Adrenal gland (tissue), 5 donors: ENCODE data around the gene GSTM4.

Source experiments
- POLR2A ChIP-seq, 2 donors: fragments of 450-650 bp; IDR thresholded peaks; one replicate each; pipeline ENCODE4 v1.6.1; 2017; ENCODE audit warnings: antibody characterized with exemption in 2 of 2, mild to moderate bottlenecking in 2 of 2, moderate library complexity in 1 of 2
- TF ChIP-seq, protein P1 (sequence below), 6 experiments: fragments of 450-650 bp in 4 of 6; fragments of 200-600 bp in 2 of 6; sonication (generic) in 1 of 6; IDR thresholded peaks; 1 replicate in 5 of 6; 2 replicates in 1 of 6; pipeline versions ENCODE4 v1.5.1 to v1.8.0; 2016 to 2021; ENCODE audit warnings: antibody characterized with exemption in 6 of 6, mild to moderate bottlenecking in 2 of 6, moderate library complexity in 1 of 6
- donor health status: DM: no; HTN: no; CAD: no.

- TF ChIP-seq, protein P1, sequence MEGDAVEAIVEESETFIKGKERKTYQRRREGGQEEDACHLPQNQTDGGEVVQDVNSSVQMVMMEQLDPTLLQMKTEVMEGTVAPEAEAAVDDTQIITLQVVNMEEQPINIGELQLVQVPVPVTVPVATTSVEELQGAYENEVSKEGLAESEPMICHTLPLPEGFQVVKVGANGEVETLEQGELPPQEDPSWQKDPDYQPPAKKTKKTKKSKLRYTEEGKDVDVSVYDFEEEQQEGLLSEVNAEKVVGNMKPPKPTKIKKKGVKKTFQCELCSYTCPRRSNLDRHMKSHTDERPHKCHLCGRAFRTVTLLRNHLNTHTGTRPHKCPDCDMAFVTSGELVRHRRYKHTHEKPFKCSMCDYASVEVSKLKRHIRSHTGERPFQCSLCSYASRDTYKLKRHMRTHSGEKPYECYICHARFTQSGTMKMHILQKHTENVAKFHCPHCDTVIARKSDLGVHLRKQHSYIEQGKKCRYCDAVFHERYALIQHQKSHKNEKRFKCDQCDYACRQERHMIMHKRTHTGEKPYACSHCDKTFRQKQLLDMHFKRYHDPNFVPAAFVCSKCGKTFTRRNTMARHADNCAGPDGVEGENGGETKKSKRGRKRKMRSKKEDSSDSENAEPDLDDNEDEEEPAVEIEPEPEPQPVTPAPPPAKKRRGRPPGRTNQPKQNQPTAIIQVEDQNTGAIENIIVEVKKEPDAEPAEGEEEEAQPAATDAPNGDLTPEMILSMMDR (IDR thresholded peaks at IDR 0.05), result no peak
- TF ChIP-seq POLR2A (IDR thresholded peaks at IDR 0.05), result no peak
Measured at GRCh38 chr1:109616391-109616790, 39.5 kb upstream of the GSTM4 start.
